ENCODE results near the gene DAP.

DNA sequence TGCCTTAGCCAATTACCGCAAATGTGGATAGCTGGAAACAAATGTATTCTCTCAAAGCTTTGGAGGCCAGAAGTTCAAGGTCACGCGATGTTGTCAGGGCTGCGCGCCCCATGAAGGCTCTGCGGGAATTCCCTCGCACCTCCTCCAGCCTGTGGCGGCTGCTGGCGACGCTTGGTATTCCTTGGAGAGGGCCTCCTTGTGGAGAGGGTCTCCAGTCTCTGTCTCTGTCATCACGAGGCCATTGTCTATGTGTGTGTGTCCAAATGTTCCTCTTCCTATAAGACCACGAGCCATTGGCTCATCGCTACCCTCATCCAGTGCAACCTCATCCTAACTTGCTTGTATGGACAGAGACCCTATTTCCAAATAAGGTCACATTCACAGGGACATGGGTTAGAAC lies 99.6 kb downstream of the DAP start:
- TF ChIP-seq, protein P1, sequence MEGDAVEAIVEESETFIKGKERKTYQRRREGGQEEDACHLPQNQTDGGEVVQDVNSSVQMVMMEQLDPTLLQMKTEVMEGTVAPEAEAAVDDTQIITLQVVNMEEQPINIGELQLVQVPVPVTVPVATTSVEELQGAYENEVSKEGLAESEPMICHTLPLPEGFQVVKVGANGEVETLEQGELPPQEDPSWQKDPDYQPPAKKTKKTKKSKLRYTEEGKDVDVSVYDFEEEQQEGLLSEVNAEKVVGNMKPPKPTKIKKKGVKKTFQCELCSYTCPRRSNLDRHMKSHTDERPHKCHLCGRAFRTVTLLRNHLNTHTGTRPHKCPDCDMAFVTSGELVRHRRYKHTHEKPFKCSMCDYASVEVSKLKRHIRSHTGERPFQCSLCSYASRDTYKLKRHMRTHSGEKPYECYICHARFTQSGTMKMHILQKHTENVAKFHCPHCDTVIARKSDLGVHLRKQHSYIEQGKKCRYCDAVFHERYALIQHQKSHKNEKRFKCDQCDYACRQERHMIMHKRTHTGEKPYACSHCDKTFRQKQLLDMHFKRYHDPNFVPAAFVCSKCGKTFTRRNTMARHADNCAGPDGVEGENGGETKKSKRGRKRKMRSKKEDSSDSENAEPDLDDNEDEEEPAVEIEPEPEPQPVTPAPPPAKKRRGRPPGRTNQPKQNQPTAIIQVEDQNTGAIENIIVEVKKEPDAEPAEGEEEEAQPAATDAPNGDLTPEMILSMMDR (conservative IDR thresholded peaks at IDR 0.05 in 1 of 2, IDR thresholded peaks at IDR 0.05 in 1 of 2; ENCODE audit: low read depth in 1 of 2, low read length in 2 of 2), result no peak
- no peak for TF ChIP-seq EZH2 (IDR thresholded peaks at IDR 0.05; ENCODE audit: low read length, missing control alignments)

All from fibroblast of lung (primary cell).